ENCODE measurements around the gene TM7SF2. TPM values are rescaled to one million over a fixed set of nuclear protein-coding genes. Genes with fewer than 3 reads are reported as not detected.
A peak's percentile ranks its signal among the peaks of the same experiment; 100 is the strongest.

TM7SF2 gene
- total and polyA plus RNA-seq, 2 of the 13 experiments (the other 11 are each of a cell fraction or from before 2014, with no cell fraction given) = 56.0 to 66.9 TPM

- TF ChIP-seq FUBP1 (CRISPR knock-in tag; IDR thresholded peaks at IDR 0.05; ENCODE audit: borderline replicate concordance) = no peak
- TF ChIP-seq MEIS1 (CRISPR knock-in tag; IDR thresholded peaks at IDR 0.05; ENCODE audit: borderline replicate concordance) = peak; percentile 57; the same call in 1 of the 2 replicates
- peak; percentile 33; the same call in 1 of the 2 replicates for TF ChIP-seq ESRRA (CRISPR knock-in tag; IDR thresholded peaks at IDR 0.05; ENCODE audit: low read depth)
- TF ChIP-seq POLR2AphosphoS2 (IDR thresholded peaks at IDR 0.05; ENCODE audit: low read depth, low read length) = no peak
- TF ChIP-seq ZNF382 (CRISPR knock-in tag; IDR thresholded peaks at IDR 0.05; ENCODE audit: borderline replicate concordance) = no peak
- TF ChIP-seq ZBED4 (CRISPR knock-in tag; IDR thresholded peaks at IDR 0.05; ENCODE audit: borderline replicate concordance) = peak; percentile 56
- TF ChIP-seq MED13 (CRISPR knock-in tag; IDR thresholded peaks at IDR 0.05) = peak; percentile 32; the same call in 1 of the 2 replicates
- peak; percentile 41; the same call in 1 of the 2 replicates for TF ChIP-seq FOXP4 (CRISPR knock-in tag; IDR thresholded peaks at IDR 0.05)
- TF ChIP-seq ZNF740 (CRISPR knock-in tag; IDR thresholded peaks at IDR 0.05) = no peak
- no peak for TF ChIP-seq ZKSCAN1 (IDR thresholded peaks at IDR 0.05; ENCODE audit: low read length)
- TF ChIP-seq ZSCAN29 (CRISPR knock-in tag; conservative IDR thresholded peaks at IDR 0.05) = peak; percentile 50; the same call in 1 of the 2 replicates
- 0 out of 2 replicates have a peak, but pooled peaks have one; percentile 36 for TF ChIP-seq ZBTB7A (CRISPR knock-in tag; IDR thresholded peaks at IDR 0.05)
- TF ChIP-seq CTCF (CRISPR knock-in tag; IDR thresholded peaks at IDR 0.05) = peak; percentile 32
- no peak for TF ChIP-seq ZC3H4 (CRISPR knock-in tag; IDR thresholded peaks at IDR 0.05; ENCODE audit: borderline replicate concordance)
- TF ChIP-seq ZNF501 (CRISPR knock-in tag; IDR thresholded peaks at IDR 0.05) = peak; percentile 73
- TF ChIP-seq CREM (IDR thresholded peaks at IDR 0.05) = peak; percentile 98
- peak; percentile 90 for TF ChIP-seq CREM (CRISPR knock-in tag; IDR thresholded peaks at IDR 0.05)
- no peak for TF ChIP-seq ZNF3 (CRISPR knock-in tag; IDR thresholded peaks at IDR 0.05)
- TF ChIP-seq ARNTL (CRISPR knock-in tag; IDR thresholded peaks at IDR 0.05) = peak; percentile 26; the same call in 1 of the 2 replicates
Observed at GRCh38 chr11:65083834-65084597, 27.7 kb upstream of the TM7SF2 start, which contains the start of the genes CDCA5 and ZFPL1 (continued).

Measured in HepG2 (cell line).